HG02610 (cell line): ENCODE data around the gene SAT1.

Experiments used
- ATAC-seq: cut with Tn5 transposase; IDR thresholded peaks from one replicate; pipeline ENCODE4 v1.9.1; 2021; ENCODE audit warnings: mild to moderate bottlenecking, moderate library complexity; ENCODE audit not compliant: unreplicated experiment

SAT1 gene

DNA sequence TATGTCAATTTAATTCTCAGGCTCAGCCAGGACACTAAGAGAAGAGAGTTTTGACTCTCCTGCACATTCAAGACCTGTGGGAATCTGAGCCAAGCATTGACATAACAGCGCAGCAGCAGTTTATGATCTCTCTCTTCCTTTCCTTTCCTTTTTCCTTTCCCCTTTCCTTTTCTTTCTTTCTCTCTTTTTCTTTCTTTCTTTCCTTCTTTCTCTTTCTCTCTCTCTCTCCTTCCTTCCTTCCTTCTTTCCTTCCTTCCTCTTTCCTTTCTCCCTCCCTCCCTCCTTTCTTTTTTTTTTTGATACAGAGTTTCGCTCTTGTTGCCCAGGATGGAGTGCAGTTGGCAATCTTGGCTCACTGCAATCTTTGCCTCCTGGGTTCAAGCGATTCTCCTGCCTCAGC, 21.6 kb downstream of the SAT1 start:
- ATAC-seq, result no peak

DNA sequence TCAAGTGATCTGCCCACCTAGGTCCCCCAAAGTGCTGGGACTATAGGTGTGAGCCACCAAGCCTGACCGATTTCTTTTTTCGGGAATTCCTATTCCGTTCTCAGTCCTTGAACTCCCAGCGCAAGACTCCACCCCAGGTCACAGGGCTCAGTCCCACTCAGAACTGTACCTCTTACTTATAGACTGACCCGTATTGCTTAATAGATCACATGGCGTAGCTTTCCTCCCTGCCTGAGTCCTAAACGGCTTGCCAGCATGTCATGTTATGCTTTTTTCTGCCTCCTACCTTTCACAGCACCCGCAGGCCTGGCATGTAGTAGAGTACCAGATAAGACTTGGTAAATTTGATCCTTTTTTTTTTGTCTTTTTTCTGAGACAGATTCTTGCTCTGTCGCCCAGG, 22.4 kb downstream of the SAT1 start:
- no peak for ATAC-seq

DNA sequence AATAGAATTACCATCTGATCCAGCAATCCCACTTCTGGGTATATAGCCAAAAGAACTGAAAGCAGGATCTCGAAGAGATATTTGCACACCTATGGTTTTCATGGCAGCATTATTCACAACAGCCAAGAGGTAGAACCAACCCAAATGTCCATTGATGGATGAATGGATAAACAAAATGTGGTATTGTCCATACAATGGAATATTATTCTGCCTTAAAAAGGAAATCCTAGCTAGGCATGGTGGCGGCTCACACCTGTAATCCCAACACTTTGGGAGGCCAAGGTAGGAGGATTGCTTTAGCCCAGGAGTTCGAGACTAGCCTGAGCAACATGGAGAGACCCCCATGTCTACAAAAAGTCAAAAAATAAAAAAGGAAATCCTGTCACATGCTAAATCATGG, 27.3 kb downstream of the SAT1 start:
- ATAC-seq, result no peak

DNA sequence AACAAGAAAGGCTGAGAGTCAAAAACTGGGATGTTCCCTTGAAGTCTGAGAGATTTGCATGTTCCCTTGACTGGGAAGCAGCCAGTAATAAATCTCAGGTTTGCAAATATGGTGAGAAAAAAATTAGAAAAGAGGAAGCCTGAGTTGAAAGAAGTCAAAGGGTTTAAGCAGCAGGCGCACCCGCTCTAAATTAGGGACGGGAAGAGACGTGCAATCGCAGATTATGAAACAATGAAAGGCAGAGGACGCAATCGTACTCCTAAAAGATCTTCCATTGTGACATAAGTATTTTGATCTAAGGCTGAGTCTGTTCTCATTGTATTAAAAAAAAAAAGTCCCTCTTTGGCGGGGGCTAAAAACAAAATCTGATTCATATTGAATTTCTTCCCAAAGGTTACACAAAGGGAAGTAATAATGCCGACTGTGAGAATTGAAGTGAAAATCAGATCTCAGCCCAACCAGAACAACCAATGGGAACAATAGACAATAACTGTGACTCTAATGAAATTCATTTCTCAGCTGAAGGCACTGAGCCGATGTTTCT, 28.2 kb downstream of the SAT1 start:
- no peak for ATAC-seq

DNA sequence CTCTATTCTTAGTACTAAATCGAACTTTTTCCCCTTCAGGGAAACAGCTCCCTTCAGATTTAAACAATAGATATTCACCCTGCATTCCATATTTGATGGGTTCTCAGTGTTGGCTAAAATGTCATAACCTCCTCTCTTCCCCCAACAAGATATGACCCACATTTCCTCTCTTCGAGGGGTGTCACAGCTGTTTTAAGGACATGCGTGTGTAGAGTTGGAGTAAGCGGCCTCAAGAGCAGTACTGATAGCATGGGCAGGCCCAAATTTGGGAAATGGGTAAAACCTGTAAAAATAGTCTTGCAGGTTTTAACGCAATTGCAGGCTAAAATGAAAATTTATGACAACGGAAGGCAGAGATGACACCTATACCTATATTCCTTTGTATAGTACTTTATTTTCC, 28.7 kb downstream of the SAT1 start:
- no peak for ATAC-seq

DNA sequence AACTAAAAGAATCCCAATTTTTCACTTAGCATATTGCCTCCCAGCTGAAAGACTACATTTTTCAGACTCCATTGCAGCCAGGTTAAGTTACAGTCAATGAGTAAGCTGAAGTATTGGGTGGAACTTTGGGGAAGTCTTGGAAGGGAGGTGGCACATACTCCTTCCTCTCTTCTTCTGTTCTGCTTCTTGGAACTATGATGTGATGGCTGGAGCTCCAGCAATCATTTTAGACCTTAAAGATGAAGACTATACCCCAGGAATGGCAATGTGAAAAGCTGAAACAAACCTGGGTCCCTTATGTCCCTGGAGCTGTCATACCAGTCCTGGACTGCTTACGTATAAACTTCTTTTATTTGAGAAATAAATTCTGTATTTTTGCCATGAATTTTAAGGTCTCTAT, 30.8 kb downstream of the SAT1 start:
- no peak for ATAC-seq

DNA sequence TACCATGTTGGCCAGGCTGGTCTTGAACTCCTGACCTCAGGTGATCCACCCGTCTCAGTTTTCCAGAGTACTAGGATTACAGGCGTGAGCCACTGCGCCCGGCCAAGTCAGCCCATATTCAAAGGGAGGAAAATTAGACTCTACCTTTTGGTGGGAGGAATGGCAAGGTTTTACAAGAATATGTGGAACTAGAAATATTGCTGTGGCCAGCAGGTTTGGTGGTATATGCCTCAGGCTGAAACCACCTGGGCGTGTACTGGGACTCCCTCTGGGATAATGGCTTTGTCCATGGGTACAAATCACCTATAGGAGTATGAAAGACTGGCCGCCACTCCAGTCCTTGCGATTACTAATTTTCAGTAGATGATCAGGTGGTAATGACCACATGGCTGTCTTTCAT, 32.4 kb downstream of the SAT1 start:
- ATAC-seq, result no peak

DNA sequence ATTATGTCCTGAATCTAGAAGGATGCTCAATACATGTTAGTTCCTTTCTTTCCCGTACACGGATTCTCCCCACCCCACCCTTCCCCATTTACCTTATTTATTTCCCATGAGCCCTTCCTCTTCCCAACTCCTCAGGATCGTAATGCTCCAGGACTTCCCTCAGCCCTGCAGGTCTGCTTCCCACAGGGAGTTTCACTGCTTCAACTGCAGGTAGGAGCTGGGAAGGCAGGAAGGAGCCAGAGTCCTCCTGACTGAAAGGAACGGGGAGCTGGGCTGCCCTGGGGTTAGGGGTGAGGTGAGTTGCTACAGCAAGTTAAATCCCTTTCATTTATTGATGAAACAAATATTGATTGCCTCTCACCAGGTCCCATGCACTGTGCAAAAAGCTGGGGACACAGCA, 33.2 kb downstream of the SAT1 start:
- ATAC-seq, result no peak

DNA sequence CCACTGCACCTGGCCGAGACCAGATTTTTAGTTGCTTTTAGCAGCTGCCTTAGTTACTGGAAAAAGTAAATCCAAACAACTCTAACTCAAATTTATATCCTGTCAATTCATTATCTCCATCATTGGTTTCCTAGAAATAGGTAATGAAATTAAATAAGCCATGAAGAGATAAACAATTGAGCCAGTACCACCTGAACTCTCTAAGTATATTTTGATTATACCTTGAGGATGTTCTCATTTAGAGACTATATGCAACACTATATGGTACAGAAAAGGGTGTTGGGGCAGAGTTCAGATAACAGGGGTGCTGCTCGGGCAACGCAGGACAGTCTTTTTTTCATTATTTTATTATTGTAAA, 35.0 kb downstream of the SAT1 start:
- ATAC-seq, result no peak

DNA sequence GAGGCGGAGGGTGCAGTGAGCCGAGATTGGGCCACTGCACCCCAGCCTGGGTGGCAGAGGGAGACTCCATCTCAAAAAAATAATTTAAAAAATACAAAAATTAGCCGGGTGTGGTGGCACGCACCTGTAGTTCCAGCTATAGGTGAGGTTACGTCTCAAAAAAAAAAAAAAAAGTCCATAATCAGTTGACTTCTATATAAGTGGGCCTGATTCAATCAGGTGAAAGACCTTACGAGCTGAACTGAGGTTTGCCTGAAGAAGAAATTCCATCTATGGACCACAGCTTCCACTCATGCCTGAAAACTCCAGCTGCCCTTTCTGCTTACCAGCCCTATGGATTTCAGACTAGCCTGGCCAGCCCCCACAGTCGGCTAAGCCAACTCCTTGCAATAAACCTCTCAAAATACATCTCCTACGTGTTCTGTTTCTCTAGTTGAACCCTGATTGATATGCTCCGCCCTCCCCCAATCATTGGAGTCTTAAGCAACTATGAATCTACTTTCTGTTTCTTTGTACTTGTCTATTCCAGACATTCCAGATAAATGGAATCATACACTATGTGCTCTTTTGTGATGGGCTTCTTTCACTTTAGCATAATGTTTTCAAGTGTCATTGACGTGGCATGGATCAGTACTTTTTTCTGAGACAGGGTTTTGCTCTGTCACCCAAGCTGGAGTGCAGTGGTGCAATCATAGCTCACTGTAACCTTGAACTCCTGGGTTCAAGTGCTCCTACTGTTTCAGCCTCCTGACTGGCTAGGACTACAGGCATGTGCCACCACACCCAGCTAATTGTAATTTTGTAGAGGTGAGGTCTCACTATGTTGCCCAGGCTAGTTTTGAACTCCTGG, 36.6 kb downstream of the SAT1 start:
- no peak for ATAC-seq

DNA sequence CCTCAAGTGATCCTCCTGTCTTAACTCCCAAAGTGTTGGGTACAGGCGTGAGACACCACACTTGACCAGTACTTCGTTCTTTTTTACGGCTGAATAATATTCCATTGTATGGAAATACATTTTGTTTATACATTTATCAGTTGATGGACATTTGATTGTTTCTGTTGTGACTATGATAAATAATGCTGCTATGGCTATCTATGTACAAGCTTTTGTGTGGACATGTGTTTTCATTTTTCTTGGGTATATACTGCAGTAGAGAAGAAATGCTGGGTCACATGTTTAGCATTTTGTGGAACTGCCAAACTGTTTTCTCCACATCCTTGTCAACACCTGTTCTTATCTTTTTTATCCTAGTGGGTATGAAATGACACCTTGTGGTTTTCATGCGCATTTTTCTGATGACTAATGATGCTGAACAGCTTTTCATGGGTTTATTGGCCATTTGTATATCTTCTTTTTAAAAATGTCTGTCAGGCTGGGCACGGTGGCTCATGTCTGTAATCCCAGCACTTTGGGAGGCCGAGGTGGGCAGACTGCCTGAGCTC, 37.3 kb downstream of the SAT1 start:
- no peak for ATAC-seq

DNA sequence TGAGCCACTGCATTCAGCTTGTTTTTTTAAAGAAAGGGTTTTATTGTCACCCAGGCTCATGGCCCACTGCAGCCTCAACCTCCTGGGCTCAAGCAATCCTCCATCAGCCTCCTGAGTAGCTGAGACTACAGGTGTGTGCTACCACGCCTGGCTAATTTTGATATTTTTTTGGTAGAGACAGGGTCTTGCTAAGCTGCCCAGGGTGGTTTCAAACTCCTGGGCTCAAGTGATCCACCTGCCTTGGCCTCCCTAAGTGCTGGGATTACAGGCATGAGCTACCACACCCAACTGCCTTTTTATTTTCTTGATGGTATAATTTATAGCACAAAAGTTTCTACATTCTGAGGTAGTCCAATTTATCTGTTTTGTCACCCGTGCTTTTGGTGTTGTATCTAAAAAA, 38.9 kb downstream of the SAT1 start:
- ATAC-seq, result no peak

DNA sequence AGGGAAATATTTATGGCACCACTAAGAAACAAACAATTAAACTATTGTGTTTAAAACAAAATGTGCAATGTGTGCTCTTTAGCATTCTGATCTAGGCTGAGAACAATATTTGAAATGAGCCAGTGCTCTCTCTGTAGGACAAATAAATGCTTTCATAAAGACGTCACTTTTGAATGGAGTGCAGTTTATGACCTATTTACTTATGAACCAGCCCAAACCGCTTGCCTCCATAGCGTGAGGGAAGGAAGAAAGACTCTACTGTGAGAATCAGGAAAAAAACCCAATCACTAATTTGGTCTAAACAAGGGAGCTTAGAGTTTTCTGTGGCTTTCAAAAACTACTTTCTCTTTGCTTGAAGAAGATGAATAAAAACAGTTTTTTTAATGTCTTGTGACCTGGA, 39.4 kb downstream of the SAT1 start:
- no peak for ATAC-seq

DNA sequence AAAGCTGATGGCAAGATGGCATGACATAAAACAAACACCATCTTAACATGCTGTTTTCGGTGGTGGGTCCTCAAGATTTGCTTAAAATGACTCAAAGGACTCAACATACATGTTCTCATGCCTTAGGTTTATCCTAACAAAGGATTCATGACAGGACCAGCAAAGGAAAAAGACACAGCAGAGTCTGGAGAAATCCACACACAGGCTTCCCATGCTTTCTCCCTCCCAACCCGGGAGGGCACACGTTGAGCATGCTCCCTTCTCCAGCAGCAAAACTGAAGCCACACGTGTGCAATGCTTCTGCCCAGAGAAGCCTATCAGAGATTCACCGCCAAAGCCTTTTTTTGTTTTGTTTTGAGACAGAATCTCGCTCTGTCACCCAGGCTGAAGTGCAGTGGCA, 39.9 kb downstream of the SAT1 start:
- no peak for ATAC-seq

DNA sequence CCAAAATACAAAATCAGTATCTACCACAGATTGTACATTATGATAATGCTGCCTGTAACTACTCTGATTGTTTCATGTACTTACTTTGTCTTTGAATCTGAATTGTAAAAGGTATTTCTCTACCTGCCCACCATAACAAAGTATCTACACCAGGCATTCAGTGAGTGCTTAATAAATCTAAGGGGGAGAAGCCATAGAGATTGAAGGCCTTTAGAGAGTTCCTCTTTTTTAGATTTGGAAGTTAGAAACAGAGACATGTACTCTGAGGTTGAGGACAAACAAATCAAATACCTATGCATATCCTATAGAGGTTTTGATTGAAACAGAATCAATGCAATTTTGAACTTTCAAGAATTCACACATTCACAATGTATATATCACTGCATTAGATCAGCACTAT, 42.7 kb downstream of the SAT1 start:
- no peak for ATAC-seq

DNA sequence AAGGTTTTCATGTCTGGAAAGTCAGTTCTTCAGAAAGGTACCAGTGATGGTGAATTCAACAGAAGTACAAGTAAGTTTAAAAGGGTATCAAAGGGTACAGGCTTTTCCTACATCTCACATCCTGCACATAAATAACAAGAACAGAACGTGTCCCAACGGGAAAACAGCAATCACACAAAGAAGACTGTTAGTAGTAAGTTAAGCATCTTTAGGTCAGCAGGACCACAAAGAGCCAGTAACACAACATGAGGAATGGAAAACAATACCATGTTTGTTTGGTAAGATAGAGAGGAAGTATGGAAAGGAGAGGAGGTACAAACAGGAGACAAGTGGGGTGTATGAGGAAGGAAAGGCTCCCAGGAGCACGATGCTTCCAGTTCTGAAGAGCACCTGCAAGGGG, 43.2 kb downstream of the SAT1 start:
- no peak for ATAC-seq

DNA sequence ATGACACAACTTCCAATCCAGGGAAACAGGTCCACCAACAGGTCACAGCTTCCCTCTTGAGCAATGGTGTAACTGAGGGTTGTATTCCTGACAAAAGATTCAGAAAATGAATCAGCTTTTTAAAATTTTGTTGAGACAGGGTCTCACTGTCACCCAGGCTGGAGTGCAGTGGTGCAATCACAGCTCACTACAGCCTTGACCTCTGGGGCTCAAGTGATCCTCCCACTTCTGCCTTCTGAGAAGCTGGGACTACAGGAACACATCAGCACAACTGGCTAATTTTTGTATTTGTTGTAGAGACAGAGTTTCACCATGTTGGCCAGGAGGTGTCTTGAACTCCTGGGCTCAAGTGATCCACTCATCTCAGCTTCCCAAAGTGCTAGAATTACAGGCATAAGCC, 43.7 kb downstream of the SAT1 start:
- ATAC-seq, result no peak

DNA sequence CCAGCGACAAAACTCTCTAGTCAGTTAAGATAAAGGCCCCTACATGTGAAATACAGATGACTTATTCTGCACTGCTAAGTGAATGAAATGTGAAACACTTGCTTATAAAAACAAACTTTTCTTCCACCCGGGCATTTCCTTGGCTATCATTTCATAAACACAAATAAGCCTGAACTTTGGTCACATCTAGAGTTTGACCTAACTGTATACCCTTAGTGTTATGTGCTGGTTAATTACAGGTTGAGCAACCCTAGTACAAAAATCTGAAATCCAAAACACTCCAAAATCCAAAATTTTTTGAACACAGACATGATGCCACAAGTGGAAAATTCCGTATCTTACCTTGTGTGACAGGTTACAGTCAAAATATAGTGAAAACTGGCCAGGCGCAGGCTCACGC, 45.9 kb downstream of the SAT1 start:
- no peak for ATAC-seq

DNA sequence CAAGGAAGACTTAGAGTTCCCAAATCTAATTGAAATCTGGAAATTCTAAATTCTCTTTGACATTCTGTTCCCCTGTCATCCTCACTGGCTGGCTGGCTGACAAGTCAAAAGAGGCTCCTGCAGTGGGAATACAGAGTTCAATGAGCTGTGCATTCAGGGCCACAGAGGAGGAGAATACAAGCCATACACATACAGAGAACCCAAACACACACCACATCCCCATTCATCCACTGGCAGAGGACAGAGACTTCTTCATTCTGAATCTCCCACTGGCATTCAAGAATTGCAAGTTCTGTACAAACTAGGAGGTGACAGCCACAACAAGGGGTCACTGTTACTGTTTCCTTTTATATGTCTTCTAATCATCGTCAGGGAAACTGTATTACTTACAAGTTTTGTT, 49.7 kb downstream of the SAT1 start:
- ATAC-seq, result no peak
